ENCODE measurements around the gene TEX19. TPM values are rescaled to one million over a fixed set of nuclear protein-coding genes. Genes with fewer than 3 reads are reported as not detected.

TEX19 gene
- polyA plus RNA-seq (ENCODE audit: insufficient read length), result not detected

DNA sequence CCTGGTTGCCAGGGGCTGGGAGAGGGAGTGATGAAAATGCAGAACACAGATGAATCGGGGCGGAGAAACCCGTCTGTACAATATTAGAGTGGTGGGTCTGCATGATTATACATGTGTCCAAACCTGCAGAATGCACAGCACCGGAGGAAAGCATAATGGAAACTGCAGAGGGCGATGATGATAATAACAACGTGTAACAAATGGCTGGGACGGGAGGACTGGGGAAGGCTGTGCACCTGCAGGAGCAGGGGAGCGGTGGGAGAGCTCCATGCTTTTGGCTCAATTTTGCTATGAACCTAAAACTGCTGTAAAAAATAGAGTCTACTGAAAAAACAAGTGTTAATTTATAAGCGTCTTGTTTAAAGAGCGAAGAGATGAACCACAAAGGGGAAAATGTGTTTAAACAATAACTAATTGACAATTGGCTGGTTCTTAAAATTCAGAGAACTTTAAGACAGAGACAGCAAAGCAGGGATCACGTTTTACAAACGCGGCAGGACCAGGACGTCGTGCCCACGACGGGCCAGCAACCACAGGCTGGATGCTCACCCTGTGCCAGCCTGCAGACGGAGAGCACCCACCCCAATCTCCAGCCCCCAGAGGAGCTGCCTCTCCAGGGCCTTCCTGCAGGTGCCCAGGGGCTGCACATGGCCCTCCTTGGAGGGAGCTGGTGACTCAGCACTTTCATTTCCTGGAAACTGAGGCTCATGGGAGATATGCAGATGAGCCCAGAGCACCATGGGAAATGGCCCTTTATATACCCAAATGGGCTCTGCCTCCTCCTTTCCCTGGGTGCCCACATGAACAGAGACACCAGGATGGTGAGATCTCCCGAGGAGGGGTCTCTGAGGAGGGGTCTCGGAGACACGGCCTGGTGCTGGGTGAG is at the start of gene TEX19:
Gene TEX19, plus strand, starts transcription at position 783 of the 886 bp plus-strand sequence. CDS start 2,904 bp downstream, outside the sequence.
- DNase-seq (ENCODE audit: low read depth), result no peak

DNA sequence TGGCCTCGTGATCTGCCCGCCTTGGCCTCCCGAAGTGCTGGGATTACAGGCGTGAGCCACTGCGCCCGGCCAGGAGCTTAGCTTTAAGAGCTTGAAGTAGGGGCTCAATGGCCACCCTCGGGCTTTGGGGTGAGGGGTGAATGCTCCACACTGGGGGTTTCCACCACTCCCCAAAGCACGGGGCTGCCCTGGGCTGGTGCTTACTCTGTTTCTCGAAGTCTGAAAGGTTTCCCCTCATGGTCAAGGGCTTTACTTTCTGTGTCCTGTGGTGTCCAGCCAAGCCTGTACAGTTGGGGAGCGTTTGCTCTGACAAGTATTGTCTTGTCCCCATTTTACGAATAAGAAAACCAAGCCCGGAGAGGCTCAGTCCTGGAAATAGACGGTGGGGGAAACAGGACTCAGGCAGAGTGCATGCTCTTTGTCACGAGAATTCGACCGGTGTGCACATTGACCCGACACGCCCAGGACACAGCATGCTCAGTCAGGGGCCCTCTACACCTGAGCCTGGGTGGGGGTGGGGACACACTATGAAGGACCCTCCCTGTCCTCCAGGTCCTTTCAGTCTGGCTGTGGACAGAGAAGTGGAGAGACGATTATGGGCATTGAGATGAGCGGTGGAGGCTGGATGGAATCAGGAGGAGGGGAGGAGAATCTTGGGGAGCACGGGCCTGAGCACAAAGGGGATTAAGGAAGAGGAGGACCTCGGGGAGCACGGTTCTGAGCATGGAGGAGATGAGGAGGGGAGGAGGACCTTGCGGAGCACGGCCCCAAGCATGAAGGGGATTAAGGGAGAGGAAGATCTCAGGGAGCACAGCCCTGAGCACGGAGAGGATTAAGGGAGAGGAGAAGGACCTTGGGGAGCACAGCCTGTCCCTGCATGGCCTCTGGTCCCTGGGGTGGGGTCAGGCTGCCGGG is 49.1 kb upstream of the TEX19 start:
- no peak for DNase-seq (ENCODE audit: low read depth)

DNA sequence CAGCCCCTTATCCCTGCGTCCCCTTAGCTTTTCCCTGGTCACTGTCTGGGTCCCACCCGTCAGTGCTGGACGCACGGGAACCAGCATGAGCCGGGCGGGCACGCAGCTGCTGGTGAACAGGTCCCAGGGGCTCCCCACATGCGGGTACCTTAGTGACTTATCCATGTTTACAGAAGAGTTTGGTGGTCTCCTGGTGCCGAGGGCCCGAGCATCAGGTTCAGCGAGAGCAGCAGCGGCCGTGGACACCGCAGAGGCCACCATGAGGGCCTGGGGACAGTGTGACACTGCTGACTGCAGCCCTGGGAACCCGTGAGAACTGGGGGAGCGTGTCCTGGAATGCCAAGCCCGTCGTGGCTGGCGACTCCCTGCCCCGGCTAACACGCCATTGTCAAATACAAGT is 48.2 kb upstream of the TEX19 start:
- no peak for DNase-seq (ENCODE audit: low read depth)

GRCh38 chr17:82311971-82312370 is 47.1 kb upstream of the TEX19 start:
- DNase-seq (ENCODE audit: low read depth), result no peak

DNA sequence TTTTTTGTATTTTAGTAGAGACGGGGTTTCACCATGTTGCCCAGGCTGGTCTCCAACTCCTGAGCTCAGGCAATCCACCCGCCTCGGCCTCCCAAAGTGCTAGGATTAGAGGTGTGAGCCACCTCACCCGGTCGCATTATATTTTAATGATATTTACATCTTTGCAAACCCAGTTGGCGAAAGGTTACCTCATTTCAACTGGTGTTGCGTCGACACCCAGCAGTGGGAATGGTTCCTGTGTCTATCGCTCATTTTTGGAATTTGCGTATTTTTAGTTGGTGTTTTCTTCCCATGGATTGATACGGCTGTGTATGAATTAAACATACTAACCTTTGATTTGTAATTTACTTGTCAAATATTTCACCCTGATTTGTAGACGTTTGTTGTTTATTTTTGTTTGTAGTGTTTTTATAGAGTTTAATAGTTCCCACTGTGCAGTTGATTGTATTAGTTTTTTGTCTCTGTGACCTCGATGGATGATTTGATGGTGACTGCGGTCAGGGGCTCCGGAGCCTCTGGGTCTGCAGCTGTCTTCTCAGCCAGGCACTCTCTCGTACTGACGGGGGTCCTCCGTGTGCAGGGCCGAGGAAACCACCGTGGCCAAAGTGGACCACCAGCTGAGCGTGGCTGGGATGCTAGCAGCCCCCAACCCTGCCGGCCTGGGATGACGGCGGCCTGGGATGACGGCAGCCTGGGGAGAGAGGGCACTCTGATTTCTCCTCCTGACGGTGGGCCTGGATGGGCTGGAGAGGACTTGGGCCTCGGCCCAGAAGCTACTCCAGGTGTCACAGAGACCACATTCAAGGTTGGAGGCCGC is 45.6 kb upstream of the TEX19 start:
- no peak for DNase-seq (ENCODE audit: low read depth)

- DNase-seq (ENCODE audit: low read depth), result no peak
These were observed 44.9 kb upstream of the TEX19 start for GRCh38 chr17:82314012-82314726.

DNA sequence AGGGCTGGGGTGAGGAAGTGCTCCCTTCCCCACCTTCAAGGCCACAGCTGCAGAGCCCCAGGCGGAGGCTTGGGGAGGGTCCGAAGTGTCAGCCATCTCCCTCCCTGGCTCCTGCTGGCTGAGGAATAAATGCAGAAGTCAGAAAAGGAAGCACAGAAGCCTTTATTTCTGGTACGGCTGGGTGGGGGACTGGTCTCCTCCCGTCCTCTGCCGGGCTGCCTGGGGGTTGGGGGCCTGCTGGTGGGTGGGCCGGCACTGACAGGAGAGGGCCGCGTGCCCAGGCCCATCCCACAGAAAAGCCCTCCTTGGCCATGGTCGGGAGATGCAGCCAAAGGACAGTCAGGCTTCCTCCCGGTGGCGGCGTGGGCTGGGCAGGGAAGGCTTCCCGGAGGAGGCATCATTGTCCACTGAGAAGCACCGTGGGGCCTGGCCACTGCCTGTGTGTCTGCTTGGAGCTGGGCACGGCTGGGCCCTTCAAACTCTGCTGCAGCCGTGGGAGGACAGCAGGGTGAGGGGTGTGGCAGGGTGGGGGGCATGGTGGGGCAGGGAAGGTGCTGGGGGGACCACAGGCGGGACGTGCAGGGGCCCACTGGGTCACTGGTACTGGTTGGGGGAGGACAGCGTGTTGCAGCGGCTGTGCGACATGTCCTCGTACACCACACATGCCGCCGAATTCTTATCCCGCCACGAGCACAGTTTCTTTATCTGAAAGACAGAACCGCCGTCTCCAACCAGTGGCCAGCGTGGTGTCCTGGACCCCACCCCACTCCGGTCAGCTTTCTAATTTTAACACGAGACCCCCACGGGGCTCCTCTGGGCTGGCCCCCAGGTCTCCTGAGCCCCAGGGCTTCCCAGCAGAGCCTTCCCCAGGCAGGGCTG is 44.1 kb upstream of the TEX19 start:
- DNase-seq (ENCODE audit: low read depth), result no peak

GRCh38 chr17:82315703-82316358 is 43.2 kb upstream of the TEX19 start:
- DNase-seq (ENCODE audit: low read depth), result no peak

- no peak for DNase-seq (ENCODE audit: low read depth)
These were observed 42.2 kb upstream of the TEX19 start for GRCh38 chr17:82316651-82317393.

GRCh38 chr17:82317394-82318168 is 41.5 kb upstream of the TEX19 start, which contains the start of gene CD7:
CD7 (minus strand) TSS chr17:82317608; CDS start chr17:82317495, 113 bp downstream.
- DNase-seq (ENCODE audit: low read depth), result no peak

GRCh38 chr17:82318169-82318498 is 40.9 kb upstream of the TEX19 start:
- DNase-seq (ENCODE audit: low read depth), result no peak

DNA sequence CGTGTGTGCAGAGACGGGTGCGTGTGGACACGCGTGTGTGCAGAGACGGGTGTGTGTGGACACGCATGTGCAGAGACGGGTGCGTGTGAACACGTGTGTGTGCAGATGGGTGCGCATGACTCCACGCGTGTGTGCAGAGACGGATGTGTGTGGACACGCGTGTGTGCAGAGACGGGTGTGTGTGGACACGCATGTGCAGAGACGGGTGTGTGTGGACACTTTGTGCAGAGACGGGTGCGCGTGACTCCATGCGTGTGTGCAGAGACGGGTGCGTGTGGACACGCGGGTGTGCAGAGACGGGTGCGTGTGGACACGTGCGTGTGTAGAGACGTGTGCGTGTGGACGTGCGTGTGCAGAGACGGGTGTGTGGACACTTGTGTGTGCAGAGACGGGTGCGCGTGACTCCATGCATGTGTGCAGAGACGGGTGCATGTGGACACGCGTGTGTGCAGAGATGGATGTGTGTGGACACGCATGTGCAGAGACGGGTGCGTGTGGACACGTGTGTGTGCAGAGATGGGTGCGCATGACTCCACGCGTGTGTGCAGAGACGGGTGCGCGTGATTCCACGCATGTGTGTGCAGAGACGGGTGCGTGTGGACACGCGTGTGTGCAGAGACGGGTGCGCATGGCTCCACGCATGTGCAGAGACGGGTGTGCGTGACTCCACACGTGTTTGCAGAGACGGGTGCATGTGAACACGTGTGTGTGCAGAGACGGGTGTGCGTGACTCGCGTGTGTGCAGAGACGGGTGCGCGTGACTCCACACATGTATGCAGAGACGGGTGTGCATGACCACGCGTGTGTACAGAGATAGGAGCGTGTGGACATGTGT is 40.1 kb upstream of the TEX19 start:
- DNase-seq (ENCODE audit: low read depth), result no peak

DNA sequence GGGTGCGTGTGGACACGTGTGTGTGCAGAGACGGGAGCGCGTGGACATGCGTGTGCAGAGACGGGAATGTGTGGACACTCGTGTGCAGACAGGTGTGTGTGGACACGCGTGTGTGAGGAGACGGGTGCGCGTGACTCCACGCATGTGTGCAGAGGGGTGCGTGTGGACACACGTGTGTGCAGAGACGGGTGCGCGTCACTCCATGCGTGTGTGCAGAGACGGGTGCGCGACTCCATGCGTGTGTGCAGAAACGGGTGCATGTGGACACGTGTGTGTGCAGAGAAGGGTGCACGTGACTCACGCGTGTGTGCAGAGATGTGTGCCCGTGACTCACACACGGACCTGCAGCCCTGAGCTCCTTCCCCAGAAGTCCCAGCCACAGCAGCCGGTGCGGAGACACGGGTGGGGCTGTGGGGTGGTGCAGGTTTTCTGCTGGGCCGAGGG is 39.4 kb upstream of the TEX19 start:
- DNase-seq (ENCODE audit: low read depth), result no peak

- DNase-seq (ENCODE audit: low read depth), result no peak
These were observed 38.8 kb upstream of the TEX19 start for GRCh38 chr17:82320140-82320840.

DNA sequence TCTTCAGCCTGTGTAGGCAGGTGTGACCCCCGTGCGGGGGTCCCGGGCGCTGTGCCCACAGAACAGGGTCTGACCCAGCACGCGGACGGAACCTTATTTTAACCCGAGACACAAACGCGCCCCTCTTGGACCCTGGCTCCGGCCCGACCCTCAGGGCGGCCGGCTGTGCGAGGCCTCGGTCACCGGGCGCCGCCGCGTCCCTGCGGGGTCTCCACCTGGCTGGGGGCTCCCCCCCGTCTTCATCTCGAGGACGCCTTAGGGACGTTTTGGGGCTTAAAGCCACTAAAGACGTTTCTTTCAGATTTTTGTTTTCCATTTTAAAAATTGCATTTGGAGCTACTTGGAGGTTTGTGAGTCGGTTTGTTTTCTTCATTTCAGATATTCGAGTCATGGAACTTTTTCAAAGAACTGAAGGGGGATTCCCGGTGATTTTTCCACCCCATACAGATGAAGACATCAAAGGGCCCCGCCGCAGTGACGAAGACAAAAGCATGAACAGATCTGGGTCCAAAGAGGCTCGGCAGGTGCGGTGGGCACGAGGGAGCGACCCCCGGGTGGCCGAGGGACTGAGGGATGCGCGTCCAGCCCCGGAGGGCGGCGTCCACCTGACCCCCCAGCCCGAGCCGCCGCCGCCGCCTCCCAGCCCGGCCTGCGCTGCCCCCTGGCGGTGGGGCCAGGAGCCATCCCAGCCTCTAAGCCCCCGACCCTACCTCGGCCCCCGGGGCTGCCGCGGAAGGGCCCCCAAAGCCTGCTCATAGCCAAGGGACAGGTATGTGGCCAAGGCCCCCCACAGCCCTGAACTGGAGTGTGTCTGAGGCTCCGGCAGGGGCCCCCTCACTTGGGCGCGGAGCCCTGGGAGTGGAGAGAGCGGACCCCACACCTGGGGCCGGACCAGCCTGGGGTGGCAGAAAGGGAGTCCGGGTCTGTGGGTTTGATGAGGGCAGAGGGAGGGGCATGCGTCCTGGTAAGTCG is 37.8 kb upstream of the TEX19 start:
- DNase-seq (ENCODE audit: low read depth), result no peak
